HepG2 (cell line): ENCODE measurements around the gene LMAN2. TPM values are rescaled to one million over a fixed set of nuclear protein-coding genes. Genes with fewer than 3 reads are reported as not detected.

Source experiments
- MLXIP ChIP-seq: sonication (generic); formaldehyde crosslinking; IDR thresholded peaks from 2 replicates; pipeline ENCODE4 v1.9.0; 2021; ENCODE audit warnings: missing genetic modification reagents, borderline replicate concordance
- PPARG ChIP-seq: conservative IDR thresholded peaks from 2 replicates; pipeline ENCODE4 v1.6.1; 2016; ENCODE audit warnings: missing biosample characterization, missing genetic modification reagents
- SMC3 ChIP-seq: IDR thresholded peaks from 2 replicates; pipeline ENCODE4 v1.6.1; 2011; ENCODE audit warnings: low read length, improper control_type of control experiment
- SOX13 ChIP-seq, 3 experiments: fragments of 450-650 bp in 1 of 3; sonication (generic) in 1 of 3; formaldehyde crosslinking in 1 of 3; IDR thresholded peaks in 2 of 3; conservative IDR thresholded peaks in 1 of 3; 2 replicates each; pipeline versions ENCODE4 v1.5.0 to v1.6.1; 2016 to 2020; ENCODE audit warnings: antibody characterized with exemption in 1 of 3, mild to moderate bottlenecking in 1 of 3, missing compliant biosample characterization in 1 of 3, missing genetic modification reagents in 1 of 3, moderate library complexity in 1 of 3
- ZHX2 ChIP-seq, 2 experiments: sonication (generic) in 1 of 2; formaldehyde crosslinking in 1 of 2; IDR thresholded peaks; 2 replicates each; pipeline versions ENCODE4 v1.6.1 to v1.9.0; 2014 to 2022; ENCODE audit warnings: antibody characterized with exemption in 1 of 2, borderline replicate concordance in 1 of 2, inconsistent platforms in 1 of 2, low read depth in 1 of 2, missing genetic modification reagents in 1 of 2
- polyA plus RNA-seq, 8 experiments: library from polyadenylated mRNA; depleted of rRNA in 3 of 8; stranded (reverse) in 7 of 8; unstranded in 1 of 8; fragments of >200 nt; fragmentation: Illumina TruSeq in 4 of 8; extraction: Trizol in 4 of 8; gene quantifications; 2 replicates each; pipeline versions ENCODE4 v1.2.1 to v1.2.3, GENCODE V29; 2011 to 2016; ENCODE audit warnings: low read depth in 4 of 8, missing spikeins in 1 of 8, mixed read lengths in 1 of 8; ENCODE audit not compliant: insufficient read depth in 1 of 8
- total RNA-seq, 5 experiments: library from RNA; depleted of rRNA; stranded (reverse); fragments of >200 nt; fragmentation: Illumina TruSeq; extraction: Trizol; gene quantifications; 2 replicates each; pipeline ENCODE4 v1.2.3, GENCODE V29; 2016; ENCODE audit warnings: low read depth in 1 of 5
- TF ChIP-seq, protein P1 (sequence below): sonication (generic); formaldehyde crosslinking; IDR thresholded peaks from 2 replicates; pipeline ENCODE4 v1.5.1; 2020; ENCODE audit warnings: mild to moderate bottlenecking, missing genetic modification reagents, moderate library complexity

The LMAN2 gene
- total and polyA plus RNA-seq, 2 of the 13 experiments (the other 11 are each of a cell fraction or from before 2014, with no cell fraction given): 191 to 197 TPM

DNA sequence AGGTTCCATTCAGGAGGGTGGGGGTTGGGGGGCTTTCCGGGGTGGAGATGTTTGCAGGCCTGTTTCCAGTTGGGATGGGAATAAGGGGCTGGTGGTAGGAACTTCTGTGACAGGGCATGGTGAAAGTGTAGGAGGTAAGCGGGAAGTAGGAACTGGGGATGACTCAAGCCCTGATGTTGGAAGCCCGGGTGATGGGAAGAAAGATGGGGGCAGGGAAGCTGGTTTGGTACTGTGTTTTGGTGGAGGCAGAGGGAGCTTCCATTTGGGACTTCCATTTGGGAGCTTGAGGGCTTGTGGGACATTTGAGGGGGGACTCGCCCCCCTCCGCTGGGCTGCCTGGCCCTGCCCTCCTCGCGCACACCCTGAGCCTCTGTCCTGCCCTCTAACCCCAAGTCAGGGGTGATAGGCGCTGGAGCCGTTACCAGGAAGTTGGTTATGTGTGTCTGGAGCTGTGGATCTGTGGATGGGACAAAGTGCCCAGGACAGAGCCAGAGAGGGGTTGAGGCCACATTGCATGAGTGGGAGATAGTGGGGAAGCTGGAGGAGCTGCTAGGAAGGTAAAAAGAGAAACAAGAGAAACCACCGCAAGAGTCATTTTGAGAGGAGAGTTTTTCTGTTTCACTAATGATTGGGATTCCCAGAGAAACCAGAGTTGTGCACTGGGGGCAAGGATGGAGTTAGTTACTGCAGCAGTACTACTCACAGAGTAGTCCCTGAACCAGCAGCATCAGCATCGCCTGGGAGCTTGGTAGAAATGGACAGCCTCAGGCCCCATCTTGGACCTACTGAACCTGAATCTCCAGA is 12.9 kb upstream of the LMAN2 start (continued):
- TF ChIP-seq ZHX2 (IDR thresholded peaks at IDR 0.05; ENCODE audit: low read depth) (no peak), ZHX2 (CRISPR knock-in tag; IDR thresholded peaks at IDR 0.05; ENCODE audit: borderline replicate concordance) (no peak), MLXIP (CRISPR knock-in tag) (no peak), PPARG (CRISPR knock-in tag) (no peak), SMC3 (no peak), SOX13 (IDR thresholded peaks at IDR 0.05) (no peak), SOX13 (CRISPR knock-in tag; conservative IDR thresholded peaks at IDR 0.05 in 1 of 2, IDR thresholded peaks at IDR 0.05 in 1 of 2) (no peak)
- TF ChIP-seq, protein P1, sequence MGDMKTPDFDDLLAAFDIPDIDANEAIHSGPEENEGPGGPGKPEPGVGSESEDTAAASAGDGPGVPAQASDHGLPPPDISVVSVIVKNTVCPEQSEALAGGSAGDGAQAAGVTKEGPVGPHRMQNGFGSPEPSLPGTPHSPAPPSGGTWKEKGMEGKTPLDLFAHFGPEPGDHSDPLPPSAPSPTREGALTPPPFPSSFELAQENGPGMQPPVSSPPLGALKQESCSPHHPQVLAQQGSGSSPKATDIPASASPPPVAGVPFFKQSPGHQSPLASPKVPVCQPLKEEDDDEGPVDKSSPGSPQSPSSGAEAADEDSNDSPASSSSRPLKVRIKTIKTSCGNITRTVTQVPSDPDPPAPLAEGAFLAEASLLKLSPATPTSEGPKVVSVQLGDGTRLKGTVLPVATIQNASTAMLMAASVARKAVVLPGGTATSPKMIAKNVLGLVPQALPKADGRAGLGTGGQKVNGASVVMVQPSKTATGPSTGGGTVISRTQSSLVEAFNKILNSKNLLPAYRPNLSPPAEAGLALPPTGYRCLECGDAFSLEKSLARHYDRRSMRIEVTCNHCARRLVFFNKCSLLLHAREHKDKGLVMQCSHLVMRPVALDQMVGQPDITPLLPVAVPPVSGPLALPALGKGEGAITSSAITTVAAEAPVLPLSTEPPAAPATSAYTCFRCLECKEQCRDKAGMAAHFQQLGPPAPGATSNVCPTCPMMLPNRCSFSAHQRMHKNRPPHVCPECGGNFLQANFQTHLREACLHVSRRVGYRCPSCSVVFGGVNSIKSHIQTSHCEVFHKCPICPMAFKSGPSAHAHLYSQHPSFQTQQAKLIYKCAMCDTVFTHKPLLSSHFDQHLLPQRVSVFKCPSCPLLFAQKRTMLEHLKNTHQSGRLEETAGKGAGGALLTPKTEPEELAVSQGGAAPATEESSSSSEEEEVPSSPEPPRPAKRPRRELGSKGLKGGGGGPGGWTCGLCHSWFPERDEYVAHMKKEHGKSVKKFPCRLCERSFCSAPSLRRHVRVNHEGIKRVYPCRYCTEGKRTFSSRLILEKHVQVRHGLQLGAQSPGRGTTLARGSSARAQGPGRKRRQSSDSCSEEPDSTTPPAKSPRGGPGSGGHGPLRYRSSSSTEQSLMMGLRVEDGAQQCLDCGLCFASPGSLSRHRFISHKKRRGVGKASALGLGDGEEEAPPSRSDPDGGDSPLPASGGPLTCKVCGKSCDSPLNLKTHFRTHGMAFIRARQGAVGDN (CRISPR knock-in tag): no peak
